KOPT-K1 (cell line): ENCODE results near the gene DCPS.
"Not testable (repeated sequence)": the region's sequence is repeated elsewhere in the genome, so short reads cannot be mapped to it uniquely, and the experiment has no call there.

Source experiments
- H3K27ac ChIP-seq: fragments of 200-600 bp; sonication (generic); 2 replicates; pipeline ENCODE4 v1.5.1; 2016; ENCODE audit warnings: antibody characterized with exemption, mild to moderate bottlenecking, low read depth, low read length; ENCODE audit not compliant: poor library complexity, severe bottlenecking
- H3K36me3 ChIP-seq: fragments of 200-600 bp; sonication (generic); 2 replicates; pipeline ENCODE4 v1.5.1; 2017; ENCODE audit warnings: antibody characterized with exemption, mild to moderate bottlenecking, low read length, moderate library complexity; ENCODE audit not compliant: insufficient read depth
- H3K9me3 ChIP-seq: fragments of 200-600 bp; sonication (generic); 2 replicates; pipeline ENCODE4 v1.5.1; 2017; ENCODE audit warnings: antibody characterized with exemption, low read length, mild to moderate bottlenecking; ENCODE audit not compliant: insufficient read depth, poor library complexity, severe bottlenecking

The DCPS gene

GRCh38 chr11:126340960-126341606, 37.2 kb downstream of the DCPS start:
- H3K36me3 ChIP-seq = peaks cover 82% of the 10 kb centered on the region
- H3K27ac ChIP-seq = peak overlapping the region; percentile 41
- H3K9me3 ChIP-seq = no peaks in the 10 kb centered on the region

- H3K9me3 ChIP-seq = no peaks in the 10 kb centered on the region
- peak overlapping the region; percentile 41 for H3K27ac ChIP-seq
- H3K36me3 ChIP-seq = peaks cover 88% of the 10 kb centered on the region
Measured at GRCh38 chr11:126341760-126342161, 37.9 kb downstream of the DCPS start.

- H3K9me3 ChIP-seq = no peaks in the 10 kb centered on the region
- H3K36me3 ChIP-seq = peaks cover 96% of the 10 kb centered on the region
- no peak overlapping the region for H3K27ac ChIP-seq
Measured at GRCh38 chr11:126343051-126343450, 39.2 kb downstream of the DCPS start.

GRCh38 chr11:126344141-126345080, 40.6 kb downstream of the DCPS start:
- Histone ChIP-seq H3K27ac (peak overlapping the region; percentile 3), H3K9me3 (no peaks in the 10 kb centered on the region), H3K36me3 (peaks cover 96% of the 10 kb centered on the region)

- Histone ChIP-seq H3K27ac (no peak overlapping the region), H3K36me3 (peaks cover 89% of the 10 kb centered on the region), H3K9me3 (no peaks in the 10 kb centered on the region)
Measured at GRCh38 chr11:126345283-126345682, 41.4 kb downstream of the DCPS start.

GRCh38 chr11:126345759-126346585, 42.1 kb downstream of the DCPS start:
- Histone ChIP-seq H3K9me3 (no peaks in the 10 kb centered on the region), H3K27ac (peak overlapping the region; percentile 15), H3K36me3 (peaks cover 89% of the 10 kb centered on the region)

GRCh38 chr11:126346586-126346940, 42.7 kb downstream of the DCPS start:
- H3K27ac ChIP-seq = peak overlapping the region; percentile 15
- H3K9me3 ChIP-seq = no peaks in the 10 kb centered on the region
- peaks cover 89% of the 10 kb centered on the region for H3K36me3 ChIP-seq

GRCh38 chr11:126346946-126347345, 43.1 kb downstream of the DCPS start:
- H3K9me3 ChIP-seq, H3K27ac ChIP-seq: not testable (repeated sequence)
- peaks cover 89% of the 10 kb centered on the region for H3K36me3 ChIP-seq

GRCh38 chr11:126347751-126348668, 44.1 kb downstream of the DCPS start:
- H3K9me3 ChIP-seq = no peaks in the 10 kb centered on the region
- H3K36me3 ChIP-seq = peaks cover 84% of the 10 kb centered on the region
- no peak overlapping the region for H3K27ac ChIP-seq

- Histone ChIP-seq H3K36me3 (peaks cover 74% of the 10 kb centered on the region), H3K27ac (peak overlapping the region; percentile 19), H3K9me3 (no peaks in the 10 kb centered on the region)
Measured at GRCh38 chr11:126348806-126349582, 45.1 kb downstream of the DCPS start.

GRCh38 chr11:126350836-126351235, 47.0 kb downstream of the DCPS start:
- Histone ChIP-seq H3K9me3 (no peaks in the 10 kb centered on the region), H3K27ac (peak overlapping the region; percentile 71), H3K36me3 (peaks cover 55% of the 10 kb centered on the region)

GRCh38 chr11:126352163-126352562, 48.3 kb downstream of the DCPS start:
- H3K9me3 ChIP-seq = no peaks in the 10 kb centered on the region
- H3K27ac ChIP-seq = peak overlapping the region; percentile 71
- peaks cover 44% of the 10 kb centered on the region for H3K36me3 ChIP-seq

- peak overlapping the region; percentile 71 for H3K27ac ChIP-seq
- peaks cover 34% of the 10 kb centered on the region for H3K36me3 ChIP-seq
Measured at GRCh38 chr11:126352934-126353801, 49.3 kb downstream of the DCPS start.

More at GRCh38 chr11:126352934-126353801, 49.3 kb downstream of the DCPS start:
- no peaks in the 10 kb centered on the region for H3K9me3 ChIP-seq
